ENCODE results near the gene IFI27L2. TPM values are rescaled to one million over a fixed set of nuclear protein-coding genes. Genes with fewer than 3 reads are reported as not detected.

Gene IFI27L2
- total and polyA plus RNA-seq, 12 donors, result 41.5 to 122 (median 68.3) TPM

DNA sequence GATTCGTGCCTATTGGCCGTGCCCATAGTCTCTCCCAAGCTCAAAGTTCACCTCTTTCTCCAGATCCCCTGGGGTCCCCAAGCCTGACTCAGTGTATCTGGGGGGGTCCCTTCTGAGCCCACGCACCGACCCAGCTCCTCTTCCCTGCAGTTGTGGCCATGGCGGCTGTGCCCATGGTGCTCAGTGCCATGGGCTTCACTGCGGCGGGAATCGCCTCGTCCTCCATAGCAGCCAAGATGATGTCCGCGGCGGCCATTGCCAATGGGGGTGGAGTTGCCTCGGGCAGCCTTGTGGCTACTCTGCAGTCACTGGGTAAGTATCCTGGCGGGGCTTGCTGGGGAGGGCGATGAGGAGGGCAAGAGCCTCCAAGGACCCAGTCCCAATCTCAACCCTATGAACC, 13.8 kb downstream of the IFI27L2 start:
- Histone ChIP-seq H3K4me1 (peaks cover 10 to 38% (median 34%) of the 10 kb centered on the region in 9 donors), H3K9me3 (peaks cover 0 to 20% (median 8%) of the 10 kb centered on the region in 11 donors), H3K4me3 (no peak overlapping the region), H3K36me3 (peaks cover 0 to 14% (median 0%) of the 10 kb centered on the region in 9 donors), H3K27me3 (no peaks in the 10 kb centered on the region), H3K27ac (peak overlapping the region in 8 of 10 donors; percentile 62 to 97 (median 88))
- ATAC-seq (peak in 1 of 8 donors; percentile 23), DNase-seq (no peak)
- WGBS, 2 donors, result 84 to 95% methylated on average over 15 of the region's 15 CpGs
- intact Hi-C loops (cut with DNase I), result no loop called here
- TF ChIP-seq, protein P1, sequence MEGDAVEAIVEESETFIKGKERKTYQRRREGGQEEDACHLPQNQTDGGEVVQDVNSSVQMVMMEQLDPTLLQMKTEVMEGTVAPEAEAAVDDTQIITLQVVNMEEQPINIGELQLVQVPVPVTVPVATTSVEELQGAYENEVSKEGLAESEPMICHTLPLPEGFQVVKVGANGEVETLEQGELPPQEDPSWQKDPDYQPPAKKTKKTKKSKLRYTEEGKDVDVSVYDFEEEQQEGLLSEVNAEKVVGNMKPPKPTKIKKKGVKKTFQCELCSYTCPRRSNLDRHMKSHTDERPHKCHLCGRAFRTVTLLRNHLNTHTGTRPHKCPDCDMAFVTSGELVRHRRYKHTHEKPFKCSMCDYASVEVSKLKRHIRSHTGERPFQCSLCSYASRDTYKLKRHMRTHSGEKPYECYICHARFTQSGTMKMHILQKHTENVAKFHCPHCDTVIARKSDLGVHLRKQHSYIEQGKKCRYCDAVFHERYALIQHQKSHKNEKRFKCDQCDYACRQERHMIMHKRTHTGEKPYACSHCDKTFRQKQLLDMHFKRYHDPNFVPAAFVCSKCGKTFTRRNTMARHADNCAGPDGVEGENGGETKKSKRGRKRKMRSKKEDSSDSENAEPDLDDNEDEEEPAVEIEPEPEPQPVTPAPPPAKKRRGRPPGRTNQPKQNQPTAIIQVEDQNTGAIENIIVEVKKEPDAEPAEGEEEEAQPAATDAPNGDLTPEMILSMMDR (IDR thresholded peaks at IDR 0.05), result no peak

DNA sequence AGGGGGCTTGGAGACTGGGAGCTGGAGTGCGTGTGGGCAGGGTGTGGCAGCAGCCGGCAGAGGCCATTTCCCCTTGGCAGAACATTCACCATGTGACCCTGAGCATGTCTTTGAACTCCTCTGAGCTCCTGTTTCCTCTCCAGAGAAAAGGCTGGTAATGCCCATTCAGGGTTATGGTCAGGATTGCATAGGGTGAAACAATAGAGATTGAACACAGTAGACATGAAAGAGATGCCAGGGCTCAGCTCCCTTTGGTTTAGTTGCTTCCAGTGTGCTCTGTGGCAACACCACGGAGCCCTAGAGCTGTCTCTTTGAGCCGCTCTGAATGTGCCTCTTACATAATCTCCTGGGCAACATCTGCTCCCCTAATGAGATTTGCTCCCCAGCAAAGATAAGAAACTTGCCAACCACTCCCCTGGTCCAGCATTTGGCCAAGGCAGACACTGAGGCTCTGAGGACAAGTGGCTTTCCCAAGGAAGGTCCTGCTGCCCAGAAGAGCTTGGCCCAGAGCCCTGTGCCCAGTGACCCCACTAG, 14.3 kb downstream of the IFI27L2 start:
- intact Hi-C loops (cut with DNase I), result no loop called here
- H3K27me3 ChIP-seq, result no peaks in the 10 kb centered on the region
- H3K9me3 ChIP-seq, result peaks cover 0 to 15% (median 8%) of the 10 kb centered on the region in 11 donors
- no peak for DNase-seq
- peak overlapping the region in 9 of 10 donors; percentile 20 to 97 (median 87) for H3K27ac ChIP-seq
- peak overlapping the region in 4 of 10 donors; percentile 3 to 73 (median 66) for H3K4me3 ChIP-seq
- H3K4me1 ChIP-seq, result peaks cover 10 to 43% (median 34%) of the 10 kb centered on the region in 9 donors
- ATAC-seq, result peak in 7 of 8 donors; percentile 21 to 62 (median 48)
- H3K36me3 ChIP-seq, result peaks cover 0 to 14% (median 0%) of the 10 kb centered on the region in 9 donors
- TF ChIP-seq, protein P1 (IDR thresholded peaks at IDR 0.05), result no peak
- WGBS, 2 donors, result 24% methylated on average over 4 of the region's 4 CpGs

DNA sequence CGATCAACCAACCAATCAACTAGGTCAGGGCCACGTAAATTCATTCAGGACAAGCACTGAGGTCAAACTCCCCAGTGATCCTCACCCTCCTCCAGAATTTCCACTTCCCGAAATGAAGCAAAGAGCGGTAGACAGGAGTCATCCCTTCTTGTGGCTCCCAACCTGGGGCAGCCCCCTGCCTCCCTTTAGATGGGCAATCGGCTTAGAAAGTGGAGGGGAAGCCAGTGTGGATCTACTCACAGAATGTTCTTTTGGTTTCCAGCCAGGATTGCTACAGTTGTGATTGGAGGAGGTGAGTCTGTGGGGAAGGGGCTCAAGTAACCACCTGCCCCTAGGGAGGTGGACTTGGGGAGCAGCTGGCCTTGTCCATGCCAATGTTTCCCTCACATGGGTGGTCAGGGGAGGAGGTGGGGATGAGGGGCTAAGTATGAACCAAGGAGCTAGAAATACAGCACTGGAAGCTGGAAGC, 14.8 kb downstream of the IFI27L2 start:
- Histone ChIP-seq H3K9me3 (peaks cover 0 to 10% (median 4%) of the 10 kb centered on the region in 11 donors), H3K27ac (peak overlapping the region in 9 of 10 donors; percentile 20 to 97 (median 87)), H3K4me1 (peaks cover 14 to 48% (median 40%) of the 10 kb centered on the region in 9 donors), H3K27me3 (no peaks in the 10 kb centered on the region), H3K4me3 (peak overlapping the region in 6 of 10 donors; percentile 3 to 73 (median 66)), H3K36me3 (peaks cover 0 to 14% (median 0%) of the 10 kb centered on the region in 9 donors)
- WGBS, 2 donors, result 52 to 71% methylated on average over 5 of the region's 5 CpGs
- DNase-seq (no peak), ATAC-seq (no peak)
- intact Hi-C loops (cut with DNase I), result no loop called here
- TF ChIP-seq, protein P1 (IDR thresholded peaks at IDR 0.05), result no peak

DNA sequence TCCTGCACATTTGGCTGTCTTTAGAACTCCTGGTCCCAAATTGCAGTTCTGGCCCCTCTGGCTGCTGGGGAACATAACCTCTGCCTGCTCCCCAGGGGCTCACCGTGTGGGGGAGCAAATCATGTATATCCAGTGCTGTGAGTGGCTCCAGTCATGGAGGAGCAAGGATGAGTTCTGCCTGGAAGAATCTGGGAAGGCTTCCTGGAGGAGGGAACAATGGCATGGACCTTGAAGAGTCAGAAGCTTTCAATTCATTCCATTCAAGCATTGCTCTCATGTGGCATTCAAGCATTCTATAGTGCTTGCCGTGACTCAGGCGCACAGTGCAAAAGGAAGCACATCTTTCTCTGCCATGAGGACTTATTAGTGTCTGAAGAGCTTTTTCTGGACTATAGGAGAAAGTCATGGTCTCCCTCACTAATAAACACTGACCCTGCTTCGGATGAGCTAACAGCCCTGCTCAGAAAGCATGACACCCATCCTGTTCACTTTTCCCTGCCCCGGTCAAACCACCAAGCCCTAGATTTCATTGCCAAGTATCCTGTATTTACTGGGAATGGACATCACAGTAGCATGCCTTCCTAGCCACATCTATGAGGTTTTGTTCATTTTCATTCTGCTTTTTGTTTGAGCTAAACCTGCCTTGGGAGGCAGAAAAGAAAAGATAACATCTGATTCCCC, 15.4 kb downstream of the IFI27L2 start:
- Histone ChIP-seq H3K36me3 (peaks cover 0 to 14% (median 0%) of the 10 kb centered on the region in 9 donors), H3K4me1 (peaks cover 14 to 53% (median 43%) of the 10 kb centered on the region in 9 donors), H3K9me3 (peaks cover 0 to 4% (median 0%) of the 10 kb centered on the region in 11 donors), H3K27ac (peak overlapping the region in 9 of 10 donors; percentile 42 to 97 (median 87)), H3K4me3 (peak overlapping the region in 6 of 10 donors; percentile 58 to 73 (median 68)), H3K27me3 (no peaks in the 10 kb centered on the region)
- no peak for ATAC-seq
- no peak for DNase-seq
- 66 to 68% methylated on average over 5 of the region's 5 CpGs for WGBS, 2 donors
- TF ChIP-seq, protein P1 (IDR thresholded peaks at IDR 0.05), result no peak
- intact Hi-C loops (cut with DNase I), result no loop called here

Data from heart right ventricle (tissue), 16 donors.